HG02763 (cell line): ENCODE measurements around the gene LILRB1.
"Not testable (repeated sequence)": the region's sequence is repeated elsewhere in the genome, so short reads cannot be mapped to it uniquely, and the experiment has no call there.

Experiments
- ATAC-seq: cut with Tn5 transposase; IDR thresholded peaks from one replicate; pipeline ENCODE4 v1.9.1; 2021; ENCODE audit warnings: mild to moderate bottlenecking, moderate library complexity; ENCODE audit not compliant: unreplicated experiment

Gene LILRB1

GRCh38 chr19:54624234-54624633 lies 6.0 kb upstream of the LILRB1 start:
- not testable (repeated sequence) for ATAC-seq

DNA sequence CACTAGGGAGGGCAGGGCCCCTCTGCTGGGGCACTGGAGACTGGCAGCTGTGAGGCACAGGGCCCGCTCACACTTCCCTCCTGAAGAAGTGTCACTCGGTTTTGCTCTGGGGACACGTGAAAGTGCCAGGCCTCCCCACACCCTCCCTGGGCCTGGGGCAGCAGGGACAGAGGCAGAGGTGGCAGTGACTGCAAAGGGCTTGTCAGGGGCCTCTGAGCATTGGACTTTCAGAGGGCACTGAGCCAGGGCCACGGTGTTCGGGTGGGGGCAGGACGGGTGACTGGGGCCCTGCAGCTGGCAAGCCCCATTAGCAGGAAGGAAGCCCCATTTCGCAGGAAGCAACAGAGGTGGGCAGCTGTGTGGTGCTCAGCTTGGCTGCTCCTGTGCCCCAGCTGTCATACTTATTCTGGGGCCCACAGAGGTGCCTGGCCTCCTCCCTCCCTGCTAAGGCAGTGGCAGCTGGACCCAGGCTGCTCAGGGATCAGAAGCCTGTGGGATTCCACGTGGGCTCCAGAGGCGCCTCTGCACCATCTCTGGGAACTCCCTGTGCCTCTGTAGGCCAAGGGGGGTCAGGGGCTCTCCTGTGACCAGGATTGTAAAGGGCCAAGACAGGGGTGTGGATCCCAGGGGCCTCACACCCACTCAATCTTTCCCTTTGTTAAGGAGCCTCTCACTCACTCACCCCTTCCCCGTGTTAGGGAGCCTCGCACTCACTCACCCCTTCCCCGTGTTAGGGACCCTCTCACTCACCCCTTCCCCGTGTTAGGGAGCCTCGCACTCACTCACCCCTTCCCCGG lies 5.2 kb upstream of the LILRB1 start:
- not testable (repeated sequence) for ATAC-seq

DNA sequence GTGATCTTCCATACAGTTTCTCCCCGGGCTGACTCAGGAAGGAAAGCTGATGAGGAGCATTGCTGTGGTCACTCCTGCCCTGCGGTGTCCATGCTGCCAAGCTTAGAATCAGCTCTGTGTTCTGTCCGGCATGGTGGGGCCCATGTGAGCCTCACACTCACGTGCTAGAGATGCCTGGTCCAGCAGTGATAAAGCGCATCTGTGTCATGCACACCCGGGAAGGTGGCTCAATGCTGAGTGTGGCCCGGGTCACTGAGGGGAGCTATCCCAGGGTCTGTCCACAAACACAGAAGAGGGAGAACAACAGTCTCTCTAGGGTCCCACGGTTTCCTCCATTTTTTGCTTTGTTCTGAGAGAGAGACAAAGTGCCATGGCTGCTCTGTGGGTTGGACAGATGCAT lies 3.5 kb upstream of the LILRB1 start:
- ATAC-seq, result no peak

GRCh38 chr19:54627912-54628311 lies 2.4 kb upstream of the LILRB1 start:
- not testable (repeated sequence) for ATAC-seq

- ATAC-seq, result no peak
These were observed 498 bp downstream of the LILRB1 start for GRCh38 chr19:54630782-54631181.

GRCh38 chr19:54631489-54632337 lies 1.4 kb downstream of the LILRB1 start:
- not testable (repeated sequence) for ATAC-seq

DNA sequence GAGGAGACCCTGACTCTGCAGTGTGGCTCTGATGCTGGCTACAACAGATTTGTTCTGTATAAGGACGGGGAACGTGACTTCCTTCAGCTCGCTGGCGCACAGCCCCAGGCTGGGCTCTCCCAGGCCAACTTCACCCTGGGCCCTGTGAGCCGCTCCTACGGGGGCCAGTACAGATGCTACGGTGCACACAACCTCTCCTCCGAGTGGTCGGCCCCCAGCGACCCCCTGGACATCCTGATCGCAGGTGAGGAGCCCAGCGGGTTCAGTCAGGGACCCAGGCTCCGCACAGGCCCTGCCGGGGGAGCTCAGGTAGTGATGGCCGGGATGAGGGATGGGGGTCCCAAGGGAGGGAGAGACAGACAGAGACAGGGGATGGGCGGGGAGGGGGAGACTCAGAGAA lies 2.2 kb downstream of the LILRB1 start:
- ATAC-seq, result not testable (repeated sequence)

DNA sequence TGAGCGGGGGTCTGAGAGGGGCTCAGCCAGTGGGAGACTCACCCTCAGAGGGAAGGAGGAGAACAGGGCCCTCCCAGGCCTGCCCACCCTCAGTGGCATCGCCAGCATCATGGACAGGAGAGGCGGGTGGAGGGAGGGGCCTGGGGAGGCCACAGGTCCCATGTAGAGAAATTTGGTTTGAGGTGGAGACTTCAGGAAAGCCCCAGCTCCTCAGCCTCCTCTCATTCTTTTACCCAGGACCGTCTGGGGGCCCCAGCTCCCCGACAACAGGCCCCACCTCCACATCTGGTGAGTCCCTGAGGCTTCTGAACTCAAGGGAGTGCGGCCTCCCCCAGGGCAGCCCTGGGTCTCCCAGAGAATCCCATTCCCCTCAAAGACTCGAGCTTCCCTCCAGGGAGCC lies 3.1 kb downstream of the LILRB1 start:
- no peak for ATAC-seq

GRCh38 chr19:54636081-54636480 lies 5.8 kb downstream of the LILRB1 start:
- ATAC-seq, result not testable (repeated sequence)

- no peak for ATAC-seq
These were observed 8.4 kb downstream of the LILRB1 start for GRCh38 chr19:54638683-54639082.

GRCh38 chr19:54642953-54643352 lies 12.7 kb downstream of the LILRB1 start:
- not testable (repeated sequence) for ATAC-seq

- ATAC-seq, result not testable (repeated sequence)
These were observed 13.3 kb downstream of the LILRB1 start for GRCh38 chr19:54643583-54643982.

GRCh38 chr19:54644056-54644455 lies 13.8 kb downstream of the LILRB1 start:
- no peak for ATAC-seq

GRCh38 chr19:54646331-54646841 lies 16.1 kb downstream of the LILRB1 start:
- ATAC-seq, result no peak

DNA sequence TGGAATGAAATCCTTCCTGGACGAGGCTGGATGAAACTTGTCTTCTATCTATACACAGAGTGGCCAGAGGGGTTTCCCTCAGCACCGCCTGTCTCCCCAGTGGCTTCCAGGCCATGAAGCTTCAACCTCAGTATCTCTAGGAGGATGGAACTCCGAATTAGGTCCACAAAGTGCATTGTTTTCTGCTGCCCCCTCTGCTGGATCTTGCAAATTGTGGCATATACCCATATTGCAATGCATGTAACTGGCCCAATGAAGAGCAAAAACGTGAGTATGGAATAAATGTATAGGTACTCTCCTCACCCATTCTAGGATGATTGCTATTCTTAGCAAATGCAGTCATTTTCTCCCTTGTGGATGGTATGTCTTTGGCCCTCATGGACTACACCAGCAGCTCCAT lies 17.8 kb downstream of the LILRB1 start:
- ATAC-seq, result no peak

GRCh38 chr19:54650108-54650655 lies 19.9 kb downstream of the LILRB1 start:
- no peak for ATAC-seq

DNA sequence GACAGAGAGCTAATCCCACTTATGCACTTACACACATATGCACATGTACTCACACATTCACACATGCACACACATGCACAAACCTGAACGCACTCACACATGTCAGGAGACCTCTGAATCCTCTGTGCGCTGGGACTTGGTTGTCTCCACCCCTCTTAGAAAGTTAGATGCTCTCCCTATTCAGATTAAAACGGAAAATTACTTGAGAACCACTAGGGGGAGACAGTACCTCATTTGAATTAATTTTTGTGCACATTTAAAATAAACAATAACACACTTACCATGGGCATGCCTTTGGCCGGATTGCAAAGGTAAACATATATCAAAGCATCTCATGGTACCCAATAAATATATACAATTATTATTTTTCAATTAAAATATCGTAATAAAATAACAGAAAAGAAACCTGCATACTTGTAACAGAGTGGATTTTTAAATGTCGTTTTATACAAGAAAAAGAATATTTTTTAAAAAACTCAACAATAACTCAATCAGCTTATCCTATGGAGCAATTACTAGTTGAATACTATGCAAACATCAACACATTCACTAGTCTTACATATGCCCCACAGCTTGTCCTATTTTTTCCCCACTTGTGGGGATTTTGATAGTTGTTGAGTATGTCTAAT lies 23.0 kb downstream of the LILRB1 start:
- ATAC-seq, result no peak

DNA sequence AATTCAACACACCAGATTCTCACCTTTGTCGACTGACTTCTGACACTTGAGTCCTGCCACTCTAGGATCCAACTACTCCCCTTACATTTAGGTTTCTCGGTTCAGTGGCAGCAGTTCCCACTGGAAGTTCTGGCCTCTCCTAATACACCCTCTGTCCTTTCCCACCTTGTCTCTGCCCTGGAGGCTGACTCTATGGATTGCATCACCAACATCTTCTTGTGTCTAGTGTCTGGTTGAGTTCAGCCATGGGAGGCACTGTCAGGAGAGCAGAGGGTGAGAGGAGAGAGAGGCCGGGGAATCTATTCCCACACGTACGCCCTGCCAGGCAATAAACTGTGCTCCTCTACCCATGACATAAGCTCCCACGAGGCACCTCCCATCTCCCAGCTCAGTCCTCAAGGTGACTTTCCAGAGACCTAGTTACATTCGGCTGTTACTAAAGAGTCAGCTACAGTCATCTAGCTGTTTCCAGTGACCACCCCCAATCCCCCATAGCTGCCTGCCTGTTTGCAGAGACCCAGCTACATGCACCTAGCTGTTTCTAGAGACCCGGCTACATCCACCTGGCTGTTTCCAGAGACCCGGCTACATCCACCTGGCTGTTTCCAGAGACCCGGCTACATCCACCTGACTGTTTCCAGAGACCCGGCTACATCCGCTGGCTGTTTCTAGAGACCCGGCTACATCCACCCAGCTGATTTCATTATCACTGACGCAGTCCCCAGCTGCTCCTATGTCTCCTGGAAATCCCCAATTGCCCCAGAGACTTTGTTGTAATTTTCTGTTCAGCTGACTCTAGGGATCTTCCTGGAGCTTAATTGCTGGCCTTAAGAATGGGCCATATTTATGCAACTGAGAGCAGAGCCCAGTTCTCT lies 24.4 kb downstream of the LILRB1 start:
- no peak for ATAC-seq

- no peak for ATAC-seq
These were observed 29.0 kb downstream of the LILRB1 start for GRCh38 chr19:54659300-54659699.

DNA sequence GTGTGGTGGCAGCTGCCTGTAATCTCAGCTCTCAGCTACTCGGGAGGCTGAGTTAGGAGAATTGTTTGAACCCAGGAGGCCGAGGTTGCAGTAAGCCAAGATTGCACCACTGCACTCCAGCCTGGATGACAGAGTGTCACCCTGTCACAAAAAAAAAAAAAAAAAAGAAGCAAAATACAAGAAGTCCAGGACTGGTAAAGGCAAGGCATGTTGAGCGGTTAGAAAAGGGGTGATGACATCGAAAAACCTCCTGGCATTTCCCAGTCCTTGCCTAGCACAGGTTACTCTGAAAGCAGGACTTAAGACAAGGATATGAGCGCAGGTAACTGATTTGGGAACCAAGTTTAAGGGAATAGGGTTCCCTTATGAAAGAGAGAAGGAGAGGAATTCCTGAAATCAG lies 30.0 kb downstream of the LILRB1 start:
- no peak for ATAC-seq
